SU-DHL-6 (cell line): ENCODE data around the gene CXXC4.

Experiments used
- EZH2phosphoT487 ChIP-seq: fragments of 200-600 bp; sonication (generic), shearing (Covaris generic); conservative IDR thresholded peaks from 2 replicates; pipeline ENCODE4 v1.6.1; 2018; ENCODE audit warnings: mild to moderate bottlenecking, antibody characterized with exemption, low read length, moderate library complexity, mixed read lengths
- TF ChIP-seq, protein P1 (sequence below): fragments of 200-600 bp; sonication (generic); IDR thresholded peaks from one replicate; pipeline ENCODE4 v1.5.1; 2017; ENCODE audit warnings: antibody characterized with exemption, mild to moderate bottlenecking, low read length, moderate library complexity; ENCODE audit not compliant: insufficient read depth, poor library complexity, severe bottlenecking

DNA sequence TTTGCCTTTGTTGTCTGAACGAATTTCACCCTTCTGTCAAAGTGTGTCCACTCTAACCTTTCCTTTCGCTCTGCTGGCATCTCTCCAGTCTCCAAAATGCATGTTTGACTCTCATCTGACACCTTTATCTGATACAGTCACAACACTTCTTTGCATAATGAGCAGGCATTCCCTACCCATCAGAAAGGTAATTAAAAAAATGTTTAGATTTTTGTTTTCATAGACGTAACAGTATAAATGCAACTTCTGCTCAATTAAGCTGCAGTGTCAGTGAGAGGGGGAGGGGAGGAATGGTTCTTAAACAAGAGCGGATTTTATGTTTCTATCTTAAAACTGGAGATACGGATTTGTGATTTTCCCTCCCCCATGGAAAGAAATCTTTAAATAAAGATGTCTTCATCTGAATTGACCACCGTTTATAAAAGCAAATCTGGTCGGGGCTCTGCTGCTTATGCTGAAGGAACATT, 70.2 kb downstream of the CXXC4 start:
- TF ChIP-seq, protein P1, sequence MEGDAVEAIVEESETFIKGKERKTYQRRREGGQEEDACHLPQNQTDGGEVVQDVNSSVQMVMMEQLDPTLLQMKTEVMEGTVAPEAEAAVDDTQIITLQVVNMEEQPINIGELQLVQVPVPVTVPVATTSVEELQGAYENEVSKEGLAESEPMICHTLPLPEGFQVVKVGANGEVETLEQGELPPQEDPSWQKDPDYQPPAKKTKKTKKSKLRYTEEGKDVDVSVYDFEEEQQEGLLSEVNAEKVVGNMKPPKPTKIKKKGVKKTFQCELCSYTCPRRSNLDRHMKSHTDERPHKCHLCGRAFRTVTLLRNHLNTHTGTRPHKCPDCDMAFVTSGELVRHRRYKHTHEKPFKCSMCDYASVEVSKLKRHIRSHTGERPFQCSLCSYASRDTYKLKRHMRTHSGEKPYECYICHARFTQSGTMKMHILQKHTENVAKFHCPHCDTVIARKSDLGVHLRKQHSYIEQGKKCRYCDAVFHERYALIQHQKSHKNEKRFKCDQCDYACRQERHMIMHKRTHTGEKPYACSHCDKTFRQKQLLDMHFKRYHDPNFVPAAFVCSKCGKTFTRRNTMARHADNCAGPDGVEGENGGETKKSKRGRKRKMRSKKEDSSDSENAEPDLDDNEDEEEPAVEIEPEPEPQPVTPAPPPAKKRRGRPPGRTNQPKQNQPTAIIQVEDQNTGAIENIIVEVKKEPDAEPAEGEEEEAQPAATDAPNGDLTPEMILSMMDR = no peak
- TF ChIP-seq EZH2phosphoT487 = no peak
